Forelimb muscle (tissue), 1 donor: Measurements from ENCODE around the gene ATP9A. TPM values are rescaled to one million over a fixed set of nuclear protein-coding genes. Genes with fewer than 3 reads are reported as not detected.

Experiments
- DNase-seq: peaks from one replicate; pipeline ENCODE4 v3.0.0-alpha.2; 2013; ENCODE audit warnings: low read depth
- polyA plus RNA-seq: library from polyadenylated mRNA; unstranded; fragments of 120-200 nt; gene quantifications from one replicate; pipeline ENCODE4 v1.2.1, GENCODE V29; 2013; ENCODE audit not compliant: insufficient read length

ATP9A gene
- polyA plus RNA-seq, 1 donor = 63.3 TPM

DNA sequence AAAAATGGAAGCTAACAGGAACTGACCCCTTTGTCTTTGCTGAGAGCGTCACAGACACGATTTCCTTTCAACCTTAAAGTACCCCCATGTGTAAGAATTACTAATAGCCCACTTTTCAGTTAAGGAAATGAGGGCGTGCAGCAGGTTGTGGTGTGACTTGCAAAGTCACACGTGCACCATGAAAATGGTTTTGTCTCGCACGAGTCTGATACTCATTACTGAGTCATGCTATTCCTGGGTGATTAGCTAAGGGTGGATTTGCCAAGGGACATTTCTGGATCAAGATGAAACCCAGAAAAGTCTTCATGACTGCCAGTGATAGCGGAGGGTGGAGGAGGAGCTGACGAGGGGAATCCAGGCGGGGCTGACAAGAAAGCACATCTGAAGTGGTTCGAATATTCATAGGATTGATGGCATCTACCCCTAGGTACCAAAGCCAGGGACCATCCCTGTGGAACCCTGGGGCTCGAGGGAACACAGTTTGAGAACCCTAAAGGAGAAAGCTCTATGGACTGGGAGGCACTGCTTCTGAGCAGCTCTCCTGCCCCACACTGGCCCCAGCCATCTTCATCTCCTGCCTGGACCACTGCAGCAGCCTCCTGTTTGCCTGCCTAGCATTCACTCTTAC lies 213.5 kb downstream of the ATP9A start:
- no peak for DNase-seq

DNA sequence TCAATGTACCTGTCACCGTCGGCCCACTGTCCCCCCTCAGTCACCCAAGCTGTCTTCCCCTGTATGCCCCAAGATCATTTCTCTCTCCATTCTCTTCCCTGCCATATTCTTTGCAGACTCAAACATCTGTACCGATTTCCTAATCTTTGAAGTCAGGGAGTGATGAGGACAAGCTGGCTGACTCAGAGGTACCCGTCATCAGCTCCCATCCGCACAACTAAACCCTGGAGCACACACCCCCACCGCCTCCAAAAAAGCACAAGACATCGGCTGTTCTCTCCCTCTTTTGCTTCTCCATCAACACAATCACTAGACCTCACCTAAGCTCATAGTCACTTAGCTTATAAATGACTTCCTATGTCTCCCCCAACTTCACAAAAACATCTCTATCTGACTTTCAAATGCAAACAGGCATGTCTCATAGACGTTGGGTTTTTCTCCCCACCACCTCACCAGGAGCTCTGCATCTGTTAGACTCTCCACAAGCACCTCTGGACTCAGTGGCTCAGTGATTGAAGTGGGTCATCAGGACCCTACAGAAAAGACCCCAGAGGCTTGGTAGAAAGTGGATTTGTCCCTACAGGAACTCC lies 214.2 kb downstream of the ATP9A start:
- DNase-seq = no peak

DNA sequence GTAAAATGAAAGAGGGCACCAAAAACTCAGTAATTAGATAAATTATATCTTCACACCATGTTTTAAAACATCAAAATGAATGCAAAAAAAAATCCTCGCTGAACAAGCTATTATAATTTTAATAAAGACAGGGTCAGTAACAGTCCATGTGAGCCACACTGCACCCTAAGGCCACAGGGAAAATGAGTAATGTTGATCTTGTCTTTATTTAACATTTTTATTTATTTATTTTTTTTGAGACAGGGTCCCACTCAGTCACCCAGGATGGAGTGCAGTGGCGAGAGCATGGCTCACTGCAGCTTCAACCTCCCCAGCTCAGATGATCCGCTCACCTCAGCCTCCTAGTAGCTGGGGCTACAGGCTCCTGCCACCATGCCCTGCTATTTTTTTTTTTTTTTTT lies 217.0 kb downstream of the ATP9A start:
- no peak for DNase-seq

DNA sequence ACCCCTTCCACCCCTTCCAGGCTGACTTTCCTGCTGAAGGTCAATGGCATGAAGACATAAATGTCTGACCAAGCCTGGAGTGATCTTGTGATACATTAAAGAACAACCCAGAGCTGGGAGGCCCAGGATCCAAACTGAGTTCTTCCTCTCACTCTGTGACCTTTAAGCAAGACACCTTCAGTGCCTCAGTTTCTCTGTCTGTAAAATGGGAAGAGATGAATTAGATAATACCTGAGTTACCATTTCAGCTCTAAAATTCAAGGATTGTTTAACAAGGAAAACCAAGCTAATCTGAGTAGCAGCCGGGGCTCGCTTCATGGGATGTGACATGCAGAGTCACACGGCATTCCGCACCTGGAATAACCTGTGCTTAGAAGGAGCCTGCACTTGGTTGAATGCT lies 218.7 kb downstream of the ATP9A start:
- DNase-seq = no peak

DNA sequence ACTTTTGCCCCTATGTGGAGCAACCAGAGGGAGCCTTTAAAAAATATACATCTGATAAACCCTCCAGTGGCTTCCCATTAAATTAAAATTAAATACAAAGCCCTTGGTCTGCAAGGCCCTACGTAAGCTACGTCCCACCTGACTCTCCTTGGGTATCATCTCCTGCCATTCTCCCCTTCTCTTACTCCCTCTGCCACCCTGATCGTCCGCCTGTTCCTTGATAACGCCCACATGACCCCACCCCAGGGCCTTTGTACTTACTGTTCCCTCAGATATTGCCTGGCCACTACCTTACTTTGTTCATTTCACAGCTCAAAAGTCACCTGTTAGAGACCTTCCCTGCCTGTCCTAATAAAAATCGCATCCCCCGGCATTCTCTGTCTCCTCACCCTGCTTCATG lies 220.2 kb downstream of the ATP9A start:
- DNase-seq = no peak

Other genes starting within 250 kb of the ATP9A start
- 4.0 TPM for gene NFATC2, start 225.7 kb downstream of the ATP9A start, polyA plus RNA-seq
- 0.38 TPM for gene SALL4, start 34.1 kb upstream of the ATP9A start, polyA plus RNA-seq